ENCODE data around the gene SRRM4.

DNA sequence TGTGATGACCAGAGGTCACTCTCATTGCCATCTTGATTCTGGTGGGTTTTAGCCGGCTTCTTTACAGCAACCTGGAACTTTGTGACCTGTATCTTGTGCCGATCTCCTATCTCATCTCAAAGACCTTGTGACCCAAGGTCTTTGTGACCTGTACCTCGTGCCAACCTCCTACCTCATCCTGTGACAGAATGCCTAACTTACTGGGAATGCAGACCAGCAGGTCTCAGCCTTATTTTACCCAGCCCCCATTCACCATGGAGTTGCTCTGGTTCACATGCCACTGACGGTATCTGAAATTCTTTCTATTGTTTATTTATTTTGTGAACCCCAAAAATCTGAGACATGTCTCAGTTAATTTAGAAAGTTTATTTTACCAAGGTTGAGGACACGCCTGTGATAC lies 189.9 kb downstream of the SRRM4 start:
- TF ChIP-seq, protein P1, sequence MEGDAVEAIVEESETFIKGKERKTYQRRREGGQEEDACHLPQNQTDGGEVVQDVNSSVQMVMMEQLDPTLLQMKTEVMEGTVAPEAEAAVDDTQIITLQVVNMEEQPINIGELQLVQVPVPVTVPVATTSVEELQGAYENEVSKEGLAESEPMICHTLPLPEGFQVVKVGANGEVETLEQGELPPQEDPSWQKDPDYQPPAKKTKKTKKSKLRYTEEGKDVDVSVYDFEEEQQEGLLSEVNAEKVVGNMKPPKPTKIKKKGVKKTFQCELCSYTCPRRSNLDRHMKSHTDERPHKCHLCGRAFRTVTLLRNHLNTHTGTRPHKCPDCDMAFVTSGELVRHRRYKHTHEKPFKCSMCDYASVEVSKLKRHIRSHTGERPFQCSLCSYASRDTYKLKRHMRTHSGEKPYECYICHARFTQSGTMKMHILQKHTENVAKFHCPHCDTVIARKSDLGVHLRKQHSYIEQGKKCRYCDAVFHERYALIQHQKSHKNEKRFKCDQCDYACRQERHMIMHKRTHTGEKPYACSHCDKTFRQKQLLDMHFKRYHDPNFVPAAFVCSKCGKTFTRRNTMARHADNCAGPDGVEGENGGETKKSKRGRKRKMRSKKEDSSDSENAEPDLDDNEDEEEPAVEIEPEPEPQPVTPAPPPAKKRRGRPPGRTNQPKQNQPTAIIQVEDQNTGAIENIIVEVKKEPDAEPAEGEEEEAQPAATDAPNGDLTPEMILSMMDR (IDR thresholded peaks at IDR 0.05; ENCODE audit: low read depth, low read length, poor library complexity, severe bottlenecking), result no peak
- no peak for TF ChIP-seq EZH2phosphoT487 (IDR thresholded peaks at IDR 0.05; ENCODE audit: borderline replicate concordance, low read length)

Data from DOHH2 (cell line).